Forelimb muscle (tissue), 1 donor: ENCODE results near the gene IGSF9. TPM values are rescaled to one million over a fixed set of nuclear protein-coding genes. Genes with fewer than 3 reads are reported as not detected.

Experiments
- DNase-seq: peaks from one replicate; pipeline ENCODE4 v3.0.0-alpha.2; 2013; ENCODE audit warnings: low read depth
- polyA plus RNA-seq: library from polyadenylated mRNA; unstranded; fragments of 120-200 nt; gene quantifications from one replicate; pipeline ENCODE4 v1.2.1, GENCODE V29; 2013; ENCODE audit not compliant: insufficient read length

Gene IGSF9
- polyA plus RNA-seq, 1 donor = 0.28 TPM

GRCh38 chr1:159944623-159945455 is 574 bp downstream of the IGSF9 start:
- DNase-seq = no peak

- DNase-seq = no peak
These were observed 1.3 kb downstream of the IGSF9 start for GRCh38 chr1:159943908-159944622.

- no peak for DNase-seq
These were observed 2.2 kb downstream of the IGSF9 start for GRCh38 chr1:159943278-159943640.

- DNase-seq = no peak
These were observed 2.7 kb downstream of the IGSF9 start for GRCh38 chr1:159942632-159943277.

GRCh38 chr1:159941591-159942560 is 3.5 kb downstream of the IGSF9 start:
- DNase-seq = no peak

GRCh38 chr1:159941141-159941540 is 4.3 kb downstream of the IGSF9 start:
- no peak for DNase-seq

GRCh38 chr1:159940006-159940620 is 5.3 kb downstream of the IGSF9 start:
- no peak for DNase-seq

- DNase-seq = no peak
These were observed 5.8 kb downstream of the IGSF9 start for GRCh38 chr1:159939678-159940002.

- no peak for DNase-seq
These were observed 6.3 kb downstream of the IGSF9 start for GRCh38 chr1:159938905-159939677.

- no peak for DNase-seq
These were observed 7.1 kb downstream of the IGSF9 start for GRCh38 chr1:159938211-159938852.

- DNase-seq = no peak
These were observed 8.2 kb downstream of the IGSF9 start for GRCh38 chr1:159937054-159937750.

GRCh38 chr1:159936273-159936904 is 9.0 kb downstream of the IGSF9 start:
- no peak for DNase-seq

GRCh38 chr1:159935719-159936272 is 9.6 kb downstream of the IGSF9 start:
- DNase-seq = no peak

GRCh38 chr1:159935305-159935704 is 10.1 kb downstream of the IGSF9 start:
- no peak for DNase-seq

- DNase-seq = no peak
These were observed 11.0 kb downstream of the IGSF9 start for GRCh38 chr1:159934136-159935039.

- DNase-seq = no peak
These were observed 12.1 kb downstream of the IGSF9 start for GRCh38 chr1:159933347-159933746.
